K562 (cell line): ENCODE results near the gene LPIN1. TPM values are rescaled to one million over a fixed set of nuclear protein-coding genes. Genes with fewer than 3 reads are reported as not detected.

Source experiments
- ATAC-seq: fragments of 200-7000 bp; cut with Tn5 transposase; 3 replicates; pipeline ENCODE4 v1.9.1; 2020; ENCODE audit warnings: moderate library complexity
- BruUV-seq: library from RNA; stranded (reverse); fragments of 400-500 nt; replicated peaks from 2 replicates; lab custom pipeline; 2021; lab: Mats Ljungman, UMichigan
- CTCF ChIA-PET: fragments of 300-600 bp; formaldehyde crosslinking; extraction: SDS; loops from one replicate; lab custom pipeline; 2021; ENCODE audit warnings: low intra/inter-chr PET ratio; lab: Yijun Ruan, JAX
- POLR2A ChIA-PET: fragments of 300-600, 350-650 bp; sonication (Branson Sonifier 250); formaldehyde crosslinking; extraction: SDS; loops from one replicate; lab custom pipeline; 2021; ENCODE audit warnings: antibody characterized with exemption, inconsistent platforms; lab: Yijun Ruan, JAX
- DNase-seq, 4 experiments: peaks; one replicate each; pipeline versions ENCODE4 v3.0.0 to v3.0.0-alpha.2; 2011 to 2018; ENCODE audit warnings: low spot score in 3 of 4, mixed read lengths in 3 of 4; ENCODE audit errors: extremely low read depth in 1 of 4
- FAIRE-seq: peaks from 2 replicates; lab custom pipeline; 2011; peaks lifted over from hg19 to GRCh38; lab: Jason Lieb, UNC
- H2AFZ ChIP-seq: 2 replicates; pipeline ENCODE4 v1.6.0; 2011; ENCODE audit warnings: low read depth, low read length, control low read depth, inconsistent platforms
- H3K27ac ChIP-seq: fragments of 200-600 bp; 3 replicates; pipeline ENCODE4 v1.8.0; 2011; ENCODE audit warnings: low read depth, mild to moderate bottlenecking, control low read depth, inconsistent platforms, low read length, moderate library complexity, mixed read lengths; ENCODE audit errors: extremely low read depth
- H3K27me3 ChIP-seq, 2 experiments: fragments of 300-600 bp in 1 of 2; 2 replicates in 1 of 2; 3 replicates in 1 of 2; pipeline versions ENCODE4 v1.6.0 to v1.8.0; 2011; ENCODE audit warnings: inconsistent platforms in 2 of 2, low read length in 2 of 2, mild to moderate bottlenecking in 1 of 2, mixed read lengths in 1 of 2, moderate library complexity in 1 of 2; ENCODE audit not compliant: control insufficient read depth in 2 of 2, insufficient read depth in 2 of 2
- H3K36me3 ChIP-seq: fragments of 300-600 bp; 3 replicates; pipeline ENCODE4 v1.8.0; 2011; ENCODE audit warnings: mild to moderate bottlenecking, low read length, inconsistent platforms; ENCODE audit not compliant: control insufficient read depth, insufficient read depth
- H3K4me1 ChIP-seq, 2 experiments: fragments of 200-600 bp in 1 of 2; replicated peaks in 1 of 2; 2 replicates in 1 of 2; 3 replicates in 1 of 2; pipeline versions ENCODE4 v1.5.1 to v1.8.0; 2011; ENCODE audit warnings: inconsistent platforms in 2 of 2, low read length in 2 of 2, mild to moderate bottlenecking in 1 of 2, mixed read lengths in 1 of 2, moderate library complexity in 1 of 2; ENCODE audit not compliant: control insufficient read depth in 2 of 2, insufficient read depth in 2 of 2
- H3K4me2 ChIP-seq: 2 replicates; pipeline ENCODE4 v1.6.1; 2011; ENCODE audit warnings: low read length, control low read depth, inconsistent platforms, mixed read lengths; ENCODE audit not compliant: insufficient read depth
- H3K4me3 ChIP-seq: fragments of 200-600 bp; sonication (generic), shearing (Covaris generic); 2 replicates; pipeline ENCODE4 v1.5.1; 2016; ENCODE audit warnings: control low read depth, inconsistent platforms
- H3K79me2 ChIP-seq: fragments of 200-600 bp; 3 replicates; pipeline ENCODE4 v1.8.0; 2011; ENCODE audit warnings: low read length, inconsistent platforms; ENCODE audit not compliant: control insufficient read depth, insufficient read depth
- H3K9ac ChIP-seq, 2 experiments: 2 replicates each; pipeline versions ENCODE4 v1.6.0 to v1.6.1; 2011; ENCODE audit warnings: low read depth in 2 of 2, low read length in 2 of 2, control low read depth in 1 of 2, inconsistent platforms in 1 of 2, mild to moderate bottlenecking in 1 of 2, mixed read lengths in 1 of 2; ENCODE audit not compliant: insufficient read depth in 1 of 2
- H3K9me1 ChIP-seq: one replicate; pipeline ENCODE4 v1.6.0; 2011; ENCODE audit warnings: inconsistent platforms, mild to moderate bottlenecking, low read length, moderate library complexity; ENCODE audit not compliant: control insufficient read depth, insufficient read depth
- H3K9me3 ChIP-seq: replicated peaks from 2 replicates; pipeline ENCODE4 v1.5.1; 2011; ENCODE audit warnings: low read depth, low read length, inconsistent platforms; ENCODE audit not compliant: control insufficient read depth, insufficient read depth
- H4K20me1 ChIP-seq: replicated peaks from 2 replicates; pipeline ENCODE4 v1.6.1; 2011; ENCODE audit warnings: low read length, inconsistent platforms, mixed read lengths; ENCODE audit not compliant: control insufficient read depth, insufficient read depth
- NUFIP1 ChIP-seq: fragments of 450-650 bp; IDR thresholded peaks from 2 replicates; pipeline ENCODE4 v1.6.1; 2018; ENCODE audit not compliant: partially characterized antibody
- SMARCE1 ChIP-seq: fragments of 450-650 bp; IDR thresholded peaks from 2 replicates; pipeline ENCODE4 v1.7.1; 2016; ENCODE audit warnings: mild to moderate bottlenecking
- ZBTB5 ChIP-seq: fragments of 450-650 bp; IDR thresholded peaks from 2 replicates; pipeline ENCODE4 v1.6.1; 2017; ENCODE audit warnings: antibody characterized with exemption
- ZNF436 ChIP-seq: fragments of 250-450, 450-650 bp; sonication (Bioruptor Pico); formaldehyde crosslinking; IDR thresholded peaks from 2 replicates; pipeline ENCODE4 v1.7.0; 2020; ENCODE audit warnings: mild to moderate bottlenecking
- WGBS: fragments of 100-300 bp; shearing (Covaris generic); methylation state at CpG from one replicate; pipeline ENCODE4 v1.1.6; 2016; ENCODE audit warnings: low coverage, mixed read lengths; ENCODE audit not compliant: insufficient coverage; ENCODE audit errors: missing lambda C conversion rate; 5-methylcytosine and 5-hydroxymethylcytosine counted together
- in situ Hi-C: fragments of 300-500 bp; cut with MboI; formaldehyde crosslinking; loops from 4 replicates; pipeline ENCODE4 v1.15.0; 2018; ENCODE audit warnings: inconsistent platforms, mixed read lengths
- intact Hi-C: fragments of 100-400 bp; cut with micrococcal nuclease; formaldehyde crosslinking; loops from 2 replicates; pipeline ENCODE4 v1.14.2; 2022
- polyA plus RNA-seq, 8 experiments: library from polyadenylated mRNA; depleted of rRNA in 4 of 8; stranded (reverse) in 5 of 8; unstranded in 3 of 8; fragments of >200 nt; fragmentation: Nextera tagmentation in 2 of 8; fragmentation: Illumina TruSeq in 1 of 8; extraction: Ambion mirVana in 2 of 8; extraction: Trizol in 1 of 8; gene quantifications; 2 replicates each; pipeline versions ENCODE4 v1.2.1 to v1.2.3, GENCODE V29; 2011 to 2014; ENCODE audit warnings: inconsistent platforms in 1 of 8, missing spikeins in 1 of 8
- total RNA-seq, 7 experiments: library from RNA; depleted of rRNA in 6 of 7; stranded (reverse); fragments of >200 nt in 6 of 7; fragmentation: Illumina TruSeq in 2 of 7; extraction: Trizol in 2 of 7; gene quantifications; 2 replicates each; pipeline versions ENCODE4 v1.2.1 to v1.2.3, GENCODE V29; 2011 to 2021; ENCODE audit warnings: low replicate concordance in 1 of 7

Gene LPIN1
- total and polyA plus RNA-seq, 9 of the 15 experiments (the other 6 are each of a cell fraction or from before 2014, with no cell fraction given): 9.2 to 84.0 (median 27.8) TPM

GRCh38 chr2:11795590-11795989 is 49.2 kb downstream of the LPIN1 start:
- Histone ChIP-seq H3K4me2 (no peak overlapping the region), H4K20me1 (no peaks in the 10 kb centered on the region), H3K4me1 (no peaks in the 10 kb centered on the region), H3K9me3 (no peaks in the 10 kb centered on the region), H3K36me3 (peaks cover 96% of the 10 kb centered on the region), H3K9ac (no peak overlapping the region), H3K27me3 (no peaks in the 10 kb centered on the region), H3K9me1 (no peaks in the 10 kb centered on the region), H3K27ac (no peak overlapping the region), H3K4me3 (no peak overlapping the region), H3K79me2 (no peaks in the 10 kb centered on the region), H2AFZ (no peak overlapping the region)
- ChIA-PET CTCF (no interaction called here), POLR2A (no interaction called here)
- no peak for ATAC-seq
- in situ Hi-C loops: loop anchor here (25.0 kb wide), 1 partner anchor 308 kb away; no protein-coding TSS in a partner anchor
- DNase-seq: no peak
- WGBS: 84% methylated on average over 2 of the region's 2 CpGs
- TF ChIP-seq ZBTB5 (no peak), SMARCE1 (no peak), ZNF436 (CRISPR knock-in tag) (no peak), NUFIP1 (no peak)
- no peak for FAIRE-seq
- intact Hi-C loops: no loop called here
- no TSS peak for BruUV-seq
